Stimulated activated CD8-positive, alpha-beta memory T cell treated with anti-CD3 and anti-CD28 coated beads, Interleukin-12 subunit alpha, Interleukin-12 subunit beta, amount 100 ng/mL, for 1 hour (primary cell): ENCODE results near the gene CRY1.

Experiments
- DNase-seq: peaks from one replicate; pipeline ENCODE4 v3.0.0-alpha.2; 2020; ENCODE audit warnings: low read depth

The CRY1 gene

DNA sequence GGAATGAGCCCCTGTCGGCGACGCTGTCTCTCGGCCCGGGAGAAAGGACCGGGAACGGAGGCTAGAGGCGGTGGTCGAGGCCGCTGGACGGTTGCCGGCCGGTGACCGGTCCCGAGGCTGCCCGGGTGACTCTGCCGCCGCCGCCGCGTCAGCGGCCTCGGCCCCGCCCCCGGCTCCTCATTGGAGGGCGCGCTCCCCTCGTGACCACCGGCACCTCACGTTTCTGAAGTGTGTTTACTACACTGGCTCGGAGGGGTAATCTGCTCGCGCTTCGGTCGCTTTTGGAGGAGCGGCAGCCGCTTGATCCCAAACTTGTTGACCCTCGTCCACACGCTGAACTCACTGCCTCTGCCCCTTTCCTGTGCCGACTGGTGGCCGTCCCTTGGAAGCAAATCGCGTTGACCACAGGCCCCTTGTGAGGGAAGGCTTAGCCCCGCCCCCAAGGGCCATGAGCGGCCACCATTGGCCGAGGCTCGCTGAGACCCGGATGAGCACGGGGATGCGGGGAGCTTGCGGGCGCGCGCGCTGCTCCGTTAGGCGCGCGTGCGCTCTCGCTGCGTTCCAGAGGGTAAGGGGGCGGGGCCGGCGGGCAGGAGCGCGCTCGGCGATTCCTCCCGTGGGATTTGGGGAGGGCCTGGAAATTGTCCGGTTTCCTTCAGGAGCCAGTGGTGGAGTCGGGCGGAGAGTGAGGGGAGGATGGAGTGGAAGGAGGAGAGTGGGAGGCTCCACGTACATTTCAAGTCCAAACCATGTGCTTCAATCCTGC lies at the start of gene CRY1:
Gene CRY1 (minus strand): TSS at position 133 of the 766 bp plus-strand sequence. CDS start 588 bp downstream, outside the sequence.
- peak; percentile 92 for DNase-seq

DNA sequence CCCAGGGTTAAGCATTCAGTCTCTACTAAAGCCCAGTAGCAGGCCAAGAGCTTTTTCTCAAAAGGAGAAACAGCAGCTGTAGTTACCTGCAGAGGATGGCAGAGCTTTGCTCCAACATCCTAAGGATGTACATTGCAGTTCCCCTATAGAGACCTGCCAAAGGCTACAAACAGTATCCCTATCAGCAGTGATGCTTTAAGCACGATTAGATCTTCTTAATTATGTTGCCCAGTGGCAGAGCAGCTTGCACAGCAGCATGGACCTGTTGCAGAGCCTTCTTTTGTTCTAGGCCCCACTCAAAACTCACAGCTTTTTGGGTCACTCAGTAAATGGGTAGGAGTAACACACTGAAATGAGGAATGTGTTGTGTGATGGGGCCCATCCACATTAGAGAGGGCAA lies 46.4 kb upstream of the CRY1 start:
- DNase-seq = no peak

DNA sequence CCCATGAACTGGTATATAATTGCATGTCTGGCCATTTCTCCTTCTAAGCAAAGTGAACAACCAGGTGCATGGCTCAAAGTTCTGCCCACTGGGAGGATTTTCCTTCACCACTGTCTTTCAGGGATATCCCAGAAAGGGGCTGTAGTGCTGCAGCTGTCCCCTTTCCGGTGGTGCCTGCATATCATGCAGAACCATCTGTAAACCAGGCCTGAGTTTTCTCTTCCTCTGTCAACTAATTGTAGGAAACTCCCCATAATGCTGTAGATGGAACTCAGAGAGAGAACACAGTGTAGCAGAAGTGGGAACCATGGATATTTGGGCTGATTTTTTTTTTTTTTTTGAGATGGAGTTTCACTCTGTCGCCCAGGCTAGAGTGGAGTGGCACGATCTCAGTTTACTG lies 45.6 kb upstream of the CRY1 start:
- DNase-seq = no peak

DNA sequence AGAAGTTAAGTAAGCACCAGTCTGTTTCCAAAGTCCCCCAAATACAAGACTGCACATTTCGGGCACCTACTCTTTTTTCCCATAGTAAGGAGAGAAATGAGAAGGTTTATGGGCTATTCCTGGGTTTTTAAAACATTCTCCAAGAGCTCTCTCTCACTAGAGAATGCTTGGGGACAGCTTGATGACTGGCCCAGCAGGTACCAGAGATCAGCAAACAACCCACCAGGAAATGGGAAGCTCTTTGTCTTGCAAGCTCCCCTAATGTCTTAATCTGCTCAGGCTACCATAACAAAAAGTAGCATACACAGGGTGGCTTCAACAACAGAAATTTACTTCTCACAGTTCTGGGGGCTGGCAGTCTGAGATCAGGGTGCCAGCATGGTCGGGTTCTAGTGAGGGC lies 41.8 kb upstream of the CRY1 start:
- DNase-seq = no peak

DNA sequence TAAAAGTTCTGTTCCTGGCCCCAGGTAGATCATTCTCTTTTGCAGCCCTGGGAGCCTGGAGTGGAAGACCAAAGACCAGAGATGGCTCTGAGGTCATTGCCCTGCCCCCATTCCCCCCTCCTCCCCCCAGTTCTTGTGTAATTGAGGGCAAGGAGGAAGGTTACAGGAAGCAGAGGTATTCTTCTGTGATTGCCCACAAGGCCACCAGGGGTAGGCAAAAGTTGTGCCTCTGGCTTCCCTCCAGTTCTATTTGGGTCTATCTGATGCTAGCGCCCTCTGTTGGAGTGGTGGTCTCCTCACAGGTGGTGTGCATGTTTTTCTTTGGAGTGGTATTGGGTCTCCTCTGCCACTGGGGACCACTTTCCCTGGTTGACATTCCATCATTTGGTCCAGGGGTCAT lies 41.2 kb upstream of the CRY1 start:
- no peak for DNase-seq

DNA sequence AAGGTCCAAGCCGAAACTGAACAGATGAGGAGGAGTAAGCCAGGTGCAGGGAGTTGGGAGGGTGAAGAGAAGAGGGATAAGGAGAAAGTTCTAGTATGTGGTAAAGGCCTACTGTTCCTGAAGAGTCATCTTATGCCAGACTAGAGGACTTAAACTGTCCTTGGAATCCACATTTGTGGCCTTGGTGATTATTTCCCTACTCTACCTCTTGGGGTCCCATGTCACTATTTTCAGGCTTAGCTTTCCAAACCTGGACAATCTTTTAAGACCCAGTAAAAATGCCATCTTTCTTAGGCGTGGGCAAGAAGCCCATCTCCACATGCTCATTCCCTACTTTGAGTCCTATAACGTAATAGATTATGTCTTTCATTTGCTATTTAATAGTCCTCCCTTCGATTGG lies 40.1 kb upstream of the CRY1 start:
- no peak for DNase-seq

DNA sequence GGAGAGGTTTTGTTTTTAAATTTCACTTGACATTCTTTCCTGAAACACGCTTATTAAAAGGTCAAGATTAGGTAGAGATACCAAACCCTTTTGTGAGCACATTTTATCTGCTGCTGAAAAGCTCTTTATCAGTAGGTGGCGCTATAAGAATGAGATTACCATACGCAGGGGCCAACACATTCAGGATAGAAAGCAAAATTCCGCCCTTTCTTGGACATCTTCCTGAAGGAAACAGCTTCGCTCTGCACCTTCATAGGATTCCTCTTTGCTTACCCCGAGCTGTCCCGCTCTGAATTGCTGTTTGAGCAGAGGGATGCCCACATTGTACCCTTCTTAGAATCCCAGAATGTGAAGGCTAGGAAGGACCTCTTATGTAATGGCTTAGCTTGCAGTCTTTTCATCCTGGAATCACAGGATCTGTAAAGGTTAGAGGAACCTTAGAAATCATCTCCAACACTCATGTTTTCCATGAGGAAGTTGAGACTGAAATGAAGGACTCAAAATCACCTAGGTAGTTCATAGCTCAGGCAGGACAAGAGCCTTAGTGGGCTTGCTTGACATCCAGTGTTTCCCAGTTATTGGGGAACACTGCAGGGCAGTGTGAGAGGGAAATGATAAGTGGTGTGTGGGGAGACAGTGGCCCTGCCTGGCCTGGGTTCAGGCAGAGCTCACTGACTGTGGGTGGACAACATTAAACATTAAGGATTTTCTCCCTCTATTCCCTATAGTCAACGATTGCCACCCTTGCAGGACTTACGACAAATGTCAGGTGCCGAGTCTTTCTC lies 38.7 kb upstream of the CRY1 start:
- no peak for DNase-seq

DNA sequence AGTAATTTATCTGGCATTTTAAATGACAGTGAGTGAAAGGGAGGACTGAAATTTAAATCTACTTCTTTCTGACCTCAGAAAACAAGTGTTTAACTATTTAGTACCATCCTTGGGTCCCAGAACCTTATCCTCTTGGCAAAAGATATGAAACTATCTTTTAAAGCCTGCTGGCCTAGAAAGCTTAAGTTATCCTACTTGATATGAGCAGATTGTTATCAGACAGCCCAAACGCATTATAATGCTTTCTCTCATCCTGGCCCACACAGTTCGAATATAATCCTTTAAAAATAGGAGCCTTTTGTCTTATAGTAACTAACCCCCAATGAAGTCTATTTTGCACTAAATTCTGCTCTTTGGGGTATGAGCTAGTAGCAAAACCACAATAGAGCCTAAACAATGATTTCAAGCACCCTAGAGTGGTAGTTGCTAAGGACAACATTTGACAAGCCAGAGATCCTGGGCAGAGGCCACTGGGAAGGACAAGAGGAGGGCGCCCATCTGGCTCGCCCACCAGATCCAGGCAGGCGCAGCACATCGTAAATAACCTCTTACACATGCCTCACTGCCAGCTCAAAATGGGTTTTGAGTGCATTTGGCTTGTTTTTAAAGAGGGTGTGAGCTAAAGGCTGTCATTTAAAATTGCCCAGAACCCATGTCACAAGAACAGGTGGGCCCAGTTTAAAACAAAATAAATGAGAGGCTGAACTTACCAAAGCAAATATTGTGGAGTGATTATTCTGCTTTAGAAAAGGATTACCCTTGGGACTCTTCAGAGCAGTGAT lies 37.7 kb upstream of the CRY1 start:
- no peak for DNase-seq

DNA sequence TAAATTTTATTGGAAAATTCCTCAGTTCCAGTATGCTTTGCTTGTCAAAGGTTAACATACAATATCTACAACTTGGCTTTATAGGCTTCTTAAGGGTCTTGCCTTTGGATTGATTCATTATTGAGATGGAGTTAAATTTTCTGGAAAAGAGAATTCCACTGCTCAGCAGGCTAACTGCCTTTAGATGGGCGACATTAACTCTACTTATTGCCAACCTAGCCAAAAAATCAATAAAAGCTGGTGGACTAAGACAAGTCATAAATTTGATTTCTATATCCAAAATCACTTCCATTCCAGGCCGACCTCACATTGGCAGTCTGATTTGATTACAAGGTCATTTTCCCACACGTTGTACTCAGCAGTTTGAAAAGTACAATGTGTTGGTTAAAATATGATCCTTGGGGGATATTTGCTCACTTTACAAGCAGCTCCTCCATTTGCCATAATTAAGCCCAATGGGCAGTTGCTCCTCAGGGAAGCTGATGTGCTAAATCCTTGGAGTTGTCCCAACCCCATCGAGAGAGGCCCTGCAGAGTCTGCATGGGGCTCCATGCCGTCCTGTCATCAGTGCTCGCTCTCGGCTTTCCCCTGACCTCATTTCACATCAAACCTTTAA lies 36.1 kb upstream of the CRY1 start:
- DNase-seq = no peak

DNA sequence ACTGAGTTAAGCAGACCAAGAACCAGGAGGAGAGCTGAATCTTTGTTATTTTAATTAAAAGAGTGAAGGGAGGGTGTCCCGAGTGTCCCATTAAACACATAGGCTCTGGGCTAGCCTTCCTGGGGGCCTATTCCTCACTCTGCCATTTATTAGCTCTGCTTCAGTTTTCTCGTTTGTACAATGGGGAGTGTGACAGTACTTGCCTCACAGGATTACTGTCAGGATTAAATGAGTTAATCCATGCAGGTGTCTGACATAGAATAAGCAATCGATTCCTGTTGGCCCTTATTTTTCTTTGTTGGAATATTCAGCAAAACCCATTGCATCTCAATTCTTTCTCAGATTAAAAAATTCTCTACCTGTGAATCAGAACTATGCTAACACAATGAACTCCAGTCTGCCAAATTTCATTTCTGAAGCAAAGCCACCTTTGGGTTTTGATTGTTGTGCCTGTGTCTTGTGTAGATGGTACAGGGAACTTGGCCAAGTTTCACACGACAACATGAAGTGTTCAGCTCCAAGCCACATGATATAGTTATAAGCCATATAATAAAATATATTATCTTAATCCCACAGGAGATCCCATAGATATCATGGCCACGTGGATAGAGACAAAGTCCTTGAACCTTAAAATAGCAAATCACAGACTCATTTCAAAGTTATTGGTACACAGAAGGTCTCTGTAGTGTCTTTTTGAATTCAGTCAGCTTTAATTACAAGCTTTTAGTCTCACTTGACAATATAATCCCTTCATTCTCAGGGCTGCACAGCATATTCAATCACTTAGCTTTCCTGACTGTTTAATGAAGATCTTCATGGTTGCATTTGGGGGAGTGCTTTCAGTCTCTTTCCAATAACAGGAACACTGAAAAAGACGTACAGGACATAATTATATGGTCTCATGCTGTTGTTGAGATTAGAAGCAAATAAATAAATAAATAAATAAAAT lies 34.4 kb upstream of the CRY1 start:
- DNase-seq = no peak

DNA sequence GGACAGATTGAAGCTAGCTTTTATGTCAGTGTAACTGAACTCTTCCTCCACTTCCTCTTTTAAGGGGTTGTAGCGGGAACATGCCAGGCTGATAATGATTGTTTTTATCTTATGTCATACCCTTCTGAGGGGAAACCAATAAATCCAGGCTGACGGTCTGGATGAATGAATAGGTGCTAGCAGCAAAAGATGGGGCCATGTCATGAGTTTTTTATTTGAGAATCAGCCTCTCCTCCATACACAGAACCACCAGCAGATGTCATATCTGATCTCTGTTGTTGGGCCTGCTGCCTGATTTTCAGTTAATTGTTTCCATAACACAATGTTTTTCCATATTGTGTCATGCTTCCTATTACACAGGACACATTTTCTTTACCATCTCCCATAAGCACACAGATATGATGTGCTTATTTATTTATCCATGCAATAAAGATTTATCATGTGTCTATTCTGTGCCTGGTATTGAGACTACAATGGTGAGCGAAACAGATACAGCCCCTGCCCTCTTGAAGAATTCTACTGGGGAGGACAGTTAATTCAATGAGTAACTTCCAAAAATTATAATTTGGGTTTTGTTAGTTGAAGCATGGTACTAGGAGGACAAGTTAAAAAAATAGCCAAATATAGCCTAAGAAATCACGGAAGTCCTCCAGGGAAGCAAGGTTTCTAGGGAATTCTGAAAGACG lies 33.6 kb upstream of the CRY1 start:
- DNase-seq = no peak

DNA sequence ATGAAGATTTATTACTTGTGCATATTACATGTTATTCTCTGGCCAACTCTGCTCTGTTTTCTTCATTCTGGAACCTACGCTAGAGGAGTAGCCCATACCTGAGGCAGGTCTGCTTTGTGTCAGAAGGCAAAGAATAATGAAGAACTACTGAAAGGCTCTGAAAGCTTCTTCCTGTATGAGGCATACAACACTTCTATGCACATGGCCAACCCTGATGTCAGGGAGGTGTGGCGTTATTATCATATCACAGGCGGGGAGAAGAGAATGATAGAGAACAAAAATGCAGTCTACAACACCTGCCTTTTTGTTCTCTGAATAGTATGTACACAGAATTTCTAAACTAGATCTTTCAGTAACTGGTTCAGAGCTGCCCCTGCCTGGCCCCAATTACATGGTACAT lies 32.5 kb upstream of the CRY1 start:
- DNase-seq = no peak

DNA sequence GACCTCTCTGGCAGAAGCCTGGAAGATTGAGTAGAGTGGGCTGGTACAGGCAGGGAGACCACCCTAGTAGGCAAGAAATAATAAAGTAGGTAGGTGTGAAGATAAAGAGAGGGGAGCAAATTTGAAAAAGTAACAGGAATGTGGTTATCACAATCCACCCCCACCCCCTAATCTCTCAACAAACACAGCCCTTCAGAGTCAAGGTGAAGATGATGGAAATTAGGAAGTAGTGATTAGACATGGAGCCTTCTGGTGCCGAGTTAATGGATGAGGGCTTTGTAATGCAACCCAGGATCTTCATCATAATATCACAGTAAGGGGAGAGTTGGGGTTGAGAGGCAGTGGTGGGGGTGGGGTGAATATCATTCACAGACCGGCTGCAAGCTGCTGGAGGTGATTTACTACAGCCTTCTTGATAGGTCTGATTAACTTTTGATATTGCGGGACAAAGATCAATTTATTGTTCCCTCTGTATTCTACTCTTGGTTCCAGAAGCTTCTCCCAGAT lies 29.2 kb upstream of the CRY1 start:
- DNase-seq = no peak

DNA sequence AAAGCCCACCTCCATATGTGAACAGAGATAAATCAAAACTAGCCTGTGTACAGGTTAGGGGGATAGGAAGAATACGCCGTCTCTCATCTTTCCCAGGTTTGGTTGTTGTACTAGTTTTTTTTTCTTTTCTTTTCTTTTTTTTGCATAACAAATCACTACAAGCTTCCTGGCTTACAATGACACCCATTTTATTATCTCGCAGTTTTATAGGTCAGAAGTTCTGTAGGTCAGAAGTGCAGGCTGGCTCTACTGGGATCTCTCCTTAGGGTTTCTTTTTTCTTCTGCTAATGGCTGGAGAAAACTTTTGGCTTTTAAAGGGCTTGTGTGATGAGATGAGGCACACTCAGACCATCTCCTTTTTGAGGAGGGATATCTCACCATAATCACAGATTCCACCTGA lies 25.7 kb upstream of the CRY1 start:
- no peak for DNase-seq

DNA sequence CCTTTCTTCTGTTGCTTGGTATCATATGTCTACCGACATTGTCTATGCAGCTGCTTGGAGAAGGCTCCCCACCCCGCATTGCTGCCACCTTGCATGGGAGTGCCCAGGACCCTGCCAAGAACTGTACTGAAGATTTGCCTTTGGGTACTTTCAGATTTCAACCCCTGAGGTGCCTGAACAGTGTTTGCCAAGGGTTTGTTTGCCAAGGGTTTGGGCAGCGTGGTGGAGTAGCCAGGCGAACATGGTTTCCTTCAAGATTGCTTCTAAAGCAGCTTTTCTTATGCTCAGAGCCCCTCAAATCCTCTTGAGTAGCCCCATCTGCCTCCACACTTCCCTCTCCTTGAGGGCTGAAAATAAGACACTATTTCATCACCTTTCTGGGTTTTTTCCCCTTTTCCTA lies 25.3 kb upstream of the CRY1 start:
- DNase-seq = no peak

DNA sequence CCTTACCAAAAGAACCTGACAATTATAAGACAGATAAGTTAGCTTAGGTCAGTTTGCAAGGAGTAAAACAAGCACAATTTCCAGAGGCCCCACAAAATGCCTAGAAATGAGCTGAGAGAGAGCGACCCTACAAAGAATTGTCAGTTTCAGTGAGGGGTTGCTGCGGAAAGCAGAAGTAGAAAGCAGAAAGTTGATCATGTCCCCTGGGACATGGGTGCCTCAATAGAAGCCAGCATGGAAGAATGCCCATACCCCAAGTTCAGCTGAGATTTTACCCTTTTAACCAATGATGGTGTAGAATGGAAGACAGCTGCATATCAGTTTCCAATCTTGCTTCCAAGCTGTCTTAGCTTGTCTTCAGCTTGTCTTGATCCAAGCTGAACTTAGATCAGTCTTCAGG lies 21.8 kb upstream of the CRY1 start:
- no peak for DNase-seq

DNA sequence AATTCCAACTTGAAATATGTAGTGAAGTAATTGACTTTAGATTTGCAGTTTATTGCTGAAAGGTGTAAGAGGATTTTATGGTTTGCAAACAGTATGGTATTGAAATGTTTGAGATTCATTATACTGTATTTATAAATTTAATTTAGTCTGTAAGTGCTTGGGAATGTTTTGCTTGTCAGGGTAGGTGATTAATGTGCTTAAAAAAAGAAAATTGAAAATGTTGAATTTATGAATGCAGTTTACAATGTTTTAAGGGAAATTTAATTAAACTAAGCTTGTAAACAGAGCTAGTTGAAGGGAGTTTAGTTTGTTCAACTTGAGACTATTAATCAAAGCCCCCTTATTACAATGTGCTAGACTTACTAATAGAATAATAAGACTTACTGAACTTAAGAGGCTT lies 18.0 kb upstream of the CRY1 start:
- no peak for DNase-seq

DNA sequence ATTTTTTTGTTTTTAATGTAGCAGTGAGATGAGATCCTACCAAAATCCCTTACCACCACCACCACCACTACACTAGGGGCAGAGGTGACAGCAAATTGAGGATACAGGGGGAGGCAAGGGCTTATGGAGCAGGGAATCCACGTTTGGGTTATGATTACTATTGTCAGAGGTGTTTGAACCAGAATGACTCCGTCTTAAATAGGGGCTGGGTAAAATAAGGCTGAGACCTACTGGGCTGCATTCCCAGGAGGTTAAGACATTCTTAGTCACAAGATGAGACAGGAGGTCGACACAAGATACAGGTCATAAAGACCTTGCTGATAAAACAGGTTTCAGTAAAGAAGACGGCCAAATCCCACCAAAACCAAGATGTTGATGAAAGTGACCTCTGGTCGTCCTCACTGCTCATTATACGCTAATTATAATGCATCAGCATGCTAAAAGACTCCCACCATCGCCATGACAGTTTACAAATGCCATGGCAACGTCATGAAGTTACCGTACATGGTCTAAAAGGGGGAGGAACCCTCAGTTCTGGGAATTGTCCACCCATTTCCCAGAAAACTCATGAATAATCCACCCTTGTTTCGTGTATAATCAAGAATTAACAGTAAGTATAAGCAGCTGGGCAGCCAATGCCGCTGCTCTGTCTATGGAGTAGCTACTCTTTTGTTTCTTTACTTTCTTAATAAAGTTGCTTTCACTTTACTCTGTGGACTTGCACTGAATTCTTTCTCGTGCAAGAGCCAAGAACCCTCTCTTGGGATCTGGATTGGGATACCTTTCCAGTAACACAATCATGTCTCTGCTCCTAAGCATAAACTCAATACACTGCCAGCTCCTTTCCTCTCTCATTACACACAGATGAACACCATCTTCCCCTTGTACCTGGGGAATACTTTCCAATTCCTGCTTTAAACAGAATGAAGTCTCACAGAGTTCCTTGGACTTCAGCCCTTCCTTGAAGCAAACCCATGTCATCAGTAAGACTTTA lies 16.7 kb upstream of the CRY1 start:
- DNase-seq = no peak

DNA sequence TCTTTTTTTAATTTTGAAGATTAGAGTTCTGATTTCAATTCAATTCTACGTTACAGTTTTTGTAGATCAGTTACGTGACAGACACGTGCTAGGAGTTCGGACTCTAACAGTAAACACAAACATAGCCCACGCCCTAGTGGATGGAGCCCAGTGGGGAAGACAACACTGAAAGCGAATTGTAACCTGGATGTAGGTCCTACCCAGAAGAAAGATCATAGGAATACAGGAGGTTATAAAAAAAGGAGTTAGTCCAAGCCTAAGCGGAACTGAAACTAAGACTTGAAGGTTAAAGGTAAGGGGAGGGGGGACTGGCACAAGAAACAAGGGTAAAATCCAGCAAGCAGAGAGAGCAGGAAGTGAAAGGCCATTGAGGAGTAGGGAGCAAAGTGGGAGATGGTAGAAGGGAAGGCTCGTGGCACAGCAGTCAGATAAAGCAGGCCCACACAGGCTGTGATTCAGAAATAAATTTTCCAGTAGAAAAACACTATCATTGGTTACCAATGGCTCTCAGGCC lies 15.7 kb upstream of the CRY1 start:
- no peak for DNase-seq
